Measurements from ENCODE around the gene KCMF1. TPM values are rescaled to one million over a fixed set of nuclear protein-coding genes. Genes with fewer than 3 reads are reported as not detected.

Gene KCMF1
- total RNA-seq, 1 experiment from 2014 or later = 70.6 TPM

GRCh38 chr2:84956334-84957297 is 14.3 kb upstream of the KCMF1 start:
- DNase-seq (ENCODE audit: low read depth) = no peak

- DNase-seq (ENCODE audit: low read depth) = no peak
Measured at GRCh38 chr2:84957771-84958134, 13.2 kb upstream of the KCMF1 start.

- peak; percentile 100 for DNase-seq (ENCODE audit: low read depth)
Measured at GRCh38 chr2:84958135-84959059, 12.6 kb upstream of the KCMF1 start.

- peak; percentile 91 for DNase-seq (ENCODE audit: low read depth)
Measured at GRCh38 chr2:84959095-84959565, 11.8 kb upstream of the KCMF1 start.

GRCh38 chr2:84959566-84960506 is 11.1 kb upstream of the KCMF1 start:
- DNase-seq (ENCODE audit: low read depth) = no peak

GRCh38 chr2:84962917-84963316 is 8.0 kb upstream of the KCMF1 start:
- DNase-seq (ENCODE audit: low read depth) = no peak

GRCh38 chr2:84963323-84963691 is 7.7 kb upstream of the KCMF1 start:
- no peak for DNase-seq (ENCODE audit: low read depth)

GRCh38 chr2:84963692-84964405 is 7.1 kb upstream of the KCMF1 start:
- peak; percentile 84 for DNase-seq (ENCODE audit: low read depth)

- no peak for DNase-seq (ENCODE audit: low read depth)
Measured at GRCh38 chr2:84964406-84965191, 6.4 kb upstream of the KCMF1 start.

- no peak for DNase-seq (ENCODE audit: low read depth)
Measured at GRCh38 chr2:84965192-84965516, 5.8 kb upstream of the KCMF1 start.

- no peak for DNase-seq (ENCODE audit: low read depth)
Measured at GRCh38 chr2:84965827-84966226, 5.1 kb upstream of the KCMF1 start.

GRCh38 chr2:84966731-84967130 is 4.2 kb upstream of the KCMF1 start:
- DNase-seq (ENCODE audit: low read depth) = no peak

GRCh38 chr2:84969511-84970209 is 1.3 kb upstream of the KCMF1 start:
- DNase-seq (ENCODE audit: low read depth) = peak; percentile 33

GRCh38 chr2:84970210-84970867 is 622 bp upstream of the KCMF1 start:
- peak; percentile 52 for DNase-seq (ENCODE audit: low read depth)

GRCh38 chr2:84971510-84972206 is 697 bp downstream of the KCMF1 start:
- DNase-seq (ENCODE audit: low read depth) = no peak

- DNase-seq (ENCODE audit: low read depth) = peak; percentile 25
Measured at GRCh38 chr2:84972207-84972783, 1.3 kb downstream of the KCMF1 start.

GRCh38 chr2:84972932-84973331 is 2.0 kb downstream of the KCMF1 start:
- DNase-seq (ENCODE audit: low read depth) = no peak
